Measurements from ENCODE around the gene FGGY. TPM values are rescaled to one million over a fixed set of nuclear protein-coding genes. Genes with fewer than 3 reads are reported as not detected.
A peak's percentile ranks its signal among the peaks of the same experiment; 100 is the strongest.

Gene FGGY
- total RNA-seq, 4 donors from 2014 or later, result 23.3 to 26.4 (median 25.3) TPM

DNA sequence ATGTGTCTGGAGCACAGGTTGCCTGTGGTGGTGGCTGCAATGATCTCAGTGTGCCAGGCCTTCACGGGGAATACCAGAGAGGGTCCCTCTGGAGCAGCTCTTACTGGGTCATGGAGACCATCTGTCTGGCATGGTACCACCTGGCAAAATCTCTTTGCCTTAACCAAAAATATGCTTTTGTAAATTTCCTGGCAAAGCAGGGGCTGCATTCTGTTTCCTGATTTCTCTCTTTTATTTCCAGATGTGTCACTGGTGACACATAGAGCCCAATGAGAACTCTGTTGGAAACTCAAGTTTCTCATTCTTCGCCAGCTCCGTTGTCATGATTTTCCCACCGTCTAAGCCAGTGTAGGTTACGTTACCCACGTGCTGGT, 136.5 kb downstream of the FGGY start:
- peak; percentile 68 for DNase-seq (ENCODE audit: extremely low spot score)
- H3K27ac ChIP-seq (replicated peaks in 1 of 4), result no peak overlapping the region
- no peak for TF ChIP-seq EP300 (IDR thresholded peaks at IDR 0.05)
- TF ChIP-seq, protein P1, sequence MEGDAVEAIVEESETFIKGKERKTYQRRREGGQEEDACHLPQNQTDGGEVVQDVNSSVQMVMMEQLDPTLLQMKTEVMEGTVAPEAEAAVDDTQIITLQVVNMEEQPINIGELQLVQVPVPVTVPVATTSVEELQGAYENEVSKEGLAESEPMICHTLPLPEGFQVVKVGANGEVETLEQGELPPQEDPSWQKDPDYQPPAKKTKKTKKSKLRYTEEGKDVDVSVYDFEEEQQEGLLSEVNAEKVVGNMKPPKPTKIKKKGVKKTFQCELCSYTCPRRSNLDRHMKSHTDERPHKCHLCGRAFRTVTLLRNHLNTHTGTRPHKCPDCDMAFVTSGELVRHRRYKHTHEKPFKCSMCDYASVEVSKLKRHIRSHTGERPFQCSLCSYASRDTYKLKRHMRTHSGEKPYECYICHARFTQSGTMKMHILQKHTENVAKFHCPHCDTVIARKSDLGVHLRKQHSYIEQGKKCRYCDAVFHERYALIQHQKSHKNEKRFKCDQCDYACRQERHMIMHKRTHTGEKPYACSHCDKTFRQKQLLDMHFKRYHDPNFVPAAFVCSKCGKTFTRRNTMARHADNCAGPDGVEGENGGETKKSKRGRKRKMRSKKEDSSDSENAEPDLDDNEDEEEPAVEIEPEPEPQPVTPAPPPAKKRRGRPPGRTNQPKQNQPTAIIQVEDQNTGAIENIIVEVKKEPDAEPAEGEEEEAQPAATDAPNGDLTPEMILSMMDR (IDR thresholded peaks at IDR 0.05), result no peak
- TF ChIP-seq POLR2A (IDR thresholded peaks at IDR 0.05; ENCODE audit: low read depth), result no peak
- TF ChIP-seq POLR2AphosphoS5 (IDR thresholded peaks at IDR 0.05), result no peak
- intact Hi-C loops (cut with DNase I), result no loop called here
- peaks cover 23 to 50% (median 29%) of the 10 kb centered on the region in 4 donors for H3K4me1 ChIP-seq
- no peaks in the 10 kb centered on the region for H3K9me3 ChIP-seq
- H3K27me3 ChIP-seq, result no peaks in the 10 kb centered on the region
- H3K4me3 ChIP-seq, result no peak overlapping the region
- no peaks in the 10 kb centered on the region for H3K36me3 ChIP-seq
- WGBS, result 69% methylated on average over 6 of the region's 6 CpGs

DNA sequence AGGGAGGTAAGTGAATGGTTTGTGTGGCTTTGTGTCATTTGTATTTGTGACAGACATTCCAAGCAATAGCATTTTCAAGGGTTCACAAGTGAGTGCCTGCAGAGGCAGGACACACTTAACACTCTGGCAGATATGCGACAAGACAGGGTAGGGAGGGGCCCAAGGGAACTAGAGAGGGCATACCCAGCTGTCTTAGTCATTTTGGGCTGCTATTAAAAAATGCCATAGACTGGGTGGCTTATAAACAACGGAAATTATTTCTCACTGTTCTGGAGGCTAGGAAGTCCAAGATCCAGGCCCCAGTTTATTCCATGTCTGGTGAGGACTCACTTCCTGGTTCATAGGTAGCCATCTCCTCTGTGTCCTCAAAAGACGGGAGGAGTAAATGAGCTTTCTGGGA, 137.4 kb downstream of the FGGY start:
- Histone ChIP-seq H3K9me3 (no peaks in the 10 kb centered on the region), H3K4me1 (peaks cover 23 to 59% (median 35%) of the 10 kb centered on the region in 4 donors), H3K4me3 (no peak overlapping the region), H3K27ac (replicated peaks in 1 of 4) (peak overlapping the region in 1 of 4 donors; percentile 1), H3K27me3 (no peaks in the 10 kb centered on the region), H3K36me3 (no peaks in the 10 kb centered on the region)
- peak; percentile 66 for DNase-seq (ENCODE audit: extremely low spot score)
- TF ChIP-seq POLR2AphosphoS5 (IDR thresholded peaks at IDR 0.05) (peak in 1 of 2 donors; percentile 36), POLR2A (IDR thresholded peaks at IDR 0.05; ENCODE audit: low read depth) (no peak)
- TF ChIP-seq, protein P1 (IDR thresholded peaks at IDR 0.05), result no peak
- intact Hi-C loops (cut with DNase I), result no loop called here
- WGBS, result 57% methylated on average over 3 of the region's 3 CpGs

DNA sequence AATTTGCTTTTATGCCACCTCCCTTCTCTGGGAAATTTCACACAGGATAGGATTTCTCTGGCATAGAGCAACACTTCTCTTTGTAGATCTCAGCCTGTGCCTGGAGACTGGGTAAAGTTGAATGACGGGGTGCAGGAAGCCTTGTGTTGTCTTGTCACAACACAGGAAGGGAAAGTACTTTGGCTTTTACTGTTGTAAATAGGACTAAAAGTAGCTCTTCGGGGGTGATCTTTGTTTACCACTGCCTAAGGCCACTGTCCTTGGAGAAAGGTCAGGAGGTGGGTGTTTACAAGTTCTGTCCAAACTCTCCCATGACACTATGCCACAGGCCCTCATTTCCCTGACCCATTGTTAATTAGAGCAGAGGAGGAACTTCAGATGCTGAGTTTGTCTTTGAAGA, 139.7 kb downstream of the FGGY start:
- WGBS, result 58% methylated on average over 2 of the region's 2 CpGs
- H3K27me3 ChIP-seq, result no peaks in the 10 kb centered on the region
- no peak overlapping the region for H3K27ac ChIP-seq (replicated peaks in 1 of 4)

DNA sequence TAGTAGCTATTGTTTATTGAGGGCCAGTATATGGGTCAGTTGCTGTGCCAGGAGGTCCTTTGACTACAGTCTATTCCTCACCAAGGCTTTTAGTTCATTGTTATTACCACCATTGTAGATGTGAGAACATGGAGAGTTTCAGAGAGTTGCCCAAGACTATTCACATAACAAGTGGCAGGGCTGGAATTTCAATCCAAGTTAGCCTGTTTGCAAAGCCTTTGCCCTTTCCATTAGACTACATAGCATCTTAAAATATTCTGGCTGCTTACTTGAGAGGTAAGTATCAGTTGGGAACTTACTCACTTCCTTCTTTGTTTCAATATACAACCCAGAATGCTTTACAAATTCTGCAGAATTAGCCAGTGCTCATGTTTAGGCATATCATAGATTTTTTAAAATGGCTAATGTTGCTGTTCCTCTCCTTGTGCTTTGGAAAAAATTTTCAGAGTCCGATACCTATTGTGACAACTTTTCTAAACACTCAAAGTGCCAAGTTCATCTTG, 141.2 kb downstream of the FGGY start:
- peak overlapping the region in 2 of 4 donors; percentile 2 to 30 for H3K27ac ChIP-seq (replicated peaks in 1 of 4)
- WGBS, result 47% methylated on average over 1 of the region's 1 CpG
- H3K4me3 ChIP-seq, result no peak overlapping the region
- intact Hi-C loops (cut with DNase I), result no loop called here
- H3K4me1 ChIP-seq, result peaks cover 23 to 52% (median 35%) of the 10 kb centered on the region in 4 donors
- TF ChIP-seq, protein P1 (IDR thresholded peaks at IDR 0.05), result no peak
- TF ChIP-seq POLR2AphosphoS5 (IDR thresholded peaks at IDR 0.05), result no peak
- TF ChIP-seq EP300 (IDR thresholded peaks at IDR 0.05), result no peak
- TF ChIP-seq POLR2A (IDR thresholded peaks at IDR 0.05; ENCODE audit: low read depth), result no peak
- H3K27me3 ChIP-seq, result no peaks in the 10 kb centered on the region
- no peaks in the 10 kb centered on the region for H3K36me3 ChIP-seq
- no peaks in the 10 kb centered on the region for H3K9me3 ChIP-seq
- peak; percentile 24 for DNase-seq (ENCODE audit: extremely low spot score)

More for the DNA sequence above, 139.7 kb downstream of the FGGY start:
- DNase-seq (ENCODE audit: extremely low spot score), result peak; percentile 55
- TF ChIP-seq EP300 (IDR thresholded peaks at IDR 0.05), result no peak
- no peak for TF ChIP-seq POLR2A (IDR thresholded peaks at IDR 0.05; ENCODE audit: low read depth)
- TF ChIP-seq, protein P1 (IDR thresholded peaks at IDR 0.05), result no peak
- no peak for TF ChIP-seq POLR2AphosphoS5 (IDR thresholded peaks at IDR 0.05)
- intact Hi-C loops (cut with DNase I), result no loop called here
- no peak overlapping the region for H3K4me3 ChIP-seq
- no peaks in the 10 kb centered on the region for H3K36me3 ChIP-seq
- H3K9me3 ChIP-seq, result no peaks in the 10 kb centered on the region
- peaks cover 23 to 57% (median 35%) of the 10 kb centered on the region in 4 donors for H3K4me1 ChIP-seq

DNA sequence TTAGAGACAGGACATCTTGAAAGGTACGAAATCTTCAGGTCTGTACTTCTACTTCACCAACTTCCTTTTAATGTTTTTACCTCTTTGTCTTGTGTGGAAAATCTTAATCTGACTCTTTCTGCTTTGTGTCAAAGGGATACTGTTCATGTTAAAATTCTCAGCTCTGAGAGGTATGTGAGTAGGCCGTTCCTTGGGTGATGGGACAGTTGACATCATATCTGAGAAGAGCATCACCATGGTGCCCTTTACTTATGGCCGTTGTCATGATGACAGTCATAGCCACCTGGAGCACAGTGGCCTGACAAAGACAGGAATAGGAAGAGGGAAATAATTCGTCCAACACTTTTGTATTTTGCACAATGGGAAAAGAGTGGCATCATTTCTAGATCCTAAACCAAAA, 145.6 kb downstream of the FGGY start:
- TF ChIP-seq POLR2AphosphoS5 (IDR thresholded peaks at IDR 0.05) (no peak), EP300 (IDR thresholded peaks at IDR 0.05) (no peak), POLR2A (IDR thresholded peaks at IDR 0.05; ENCODE audit: low read depth) (no peak)
- TF ChIP-seq, protein P1 (IDR thresholded peaks at IDR 0.05), result no peak
- no peaks in the 10 kb centered on the region for H3K9me3 ChIP-seq
- 95% methylated on average over 4 of the region's 4 CpGs for WGBS
- peak; percentile 14 for DNase-seq (ENCODE audit: extremely low spot score)
- no peaks in the 10 kb centered on the region for H3K36me3 ChIP-seq
- intact Hi-C loops (cut with DNase I), result no loop called here
- H3K27ac ChIP-seq (replicated peaks in 1 of 4), result no peak overlapping the region
- peaks cover 14 to 51% (median 43%) of the 10 kb centered on the region in 4 donors for H3K4me1 ChIP-seq
- H3K27me3 ChIP-seq, result no peaks in the 10 kb centered on the region
- H3K4me3 ChIP-seq, result no peak overlapping the region

All from esophagus muscularis mucosa (tissue), 4 donors.